MV-4-11 (cell line): ENCODE data around the gene ALPL.

ENCODE experiments used
- DNase-seq: peaks from one replicate; lab custom pipeline; 2025; lab: John Stamatoyannopoulos, UW

ALPL gene

DNA sequence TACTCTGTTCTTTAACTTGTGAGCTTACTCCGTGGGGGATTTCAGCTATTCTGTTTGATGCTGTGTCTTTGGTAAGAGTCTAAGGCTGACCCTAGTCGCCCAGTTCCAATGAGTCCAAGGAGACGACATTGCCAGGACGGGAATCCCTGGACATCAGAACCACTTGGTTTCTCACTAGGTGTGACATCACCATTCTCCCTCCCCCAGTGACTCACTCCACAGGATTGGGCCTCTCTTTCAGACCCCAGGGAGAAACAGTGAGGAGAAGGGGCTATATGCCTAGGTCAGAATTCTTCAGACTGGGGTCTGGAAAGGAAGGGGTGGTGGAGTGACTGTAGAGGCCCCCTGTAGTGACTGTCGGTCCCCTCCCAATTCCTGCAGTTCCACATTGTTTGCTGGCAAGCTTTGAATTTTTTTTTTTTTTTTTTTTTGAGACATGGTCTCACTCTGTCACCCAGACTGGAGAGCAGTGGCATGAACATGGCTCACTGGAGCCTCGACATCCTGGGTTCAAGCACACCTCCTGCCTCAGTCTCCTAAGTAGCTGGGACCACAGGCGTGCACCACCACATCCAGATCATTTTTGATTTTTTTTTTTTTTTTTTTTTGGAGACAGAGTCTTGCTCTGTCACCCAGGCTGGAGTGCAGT lies 21.3 kb downstream of the ALPL start:
- DNase-seq = no peak

DNA sequence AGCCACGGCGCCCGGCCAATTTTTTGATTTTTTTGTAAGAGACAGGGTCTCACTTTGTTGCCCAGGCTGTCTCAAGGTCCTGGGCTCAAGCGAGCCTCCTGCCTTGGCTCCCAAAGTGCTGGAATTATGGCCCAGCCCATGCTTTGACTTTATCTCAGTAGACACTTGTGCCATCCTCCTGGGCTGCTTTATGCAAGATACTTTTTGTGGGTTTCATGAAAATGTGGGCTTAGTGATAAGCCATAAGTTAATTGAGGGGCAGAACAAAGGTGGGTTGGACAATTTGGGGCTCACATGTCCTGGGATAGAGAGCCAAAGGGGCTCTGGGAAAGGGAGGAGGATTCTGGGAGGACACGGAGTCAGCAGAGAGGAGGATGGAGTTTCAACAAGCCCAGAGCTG lies 22.0 kb downstream of the ALPL start:
- no peak for DNase-seq

DNA sequence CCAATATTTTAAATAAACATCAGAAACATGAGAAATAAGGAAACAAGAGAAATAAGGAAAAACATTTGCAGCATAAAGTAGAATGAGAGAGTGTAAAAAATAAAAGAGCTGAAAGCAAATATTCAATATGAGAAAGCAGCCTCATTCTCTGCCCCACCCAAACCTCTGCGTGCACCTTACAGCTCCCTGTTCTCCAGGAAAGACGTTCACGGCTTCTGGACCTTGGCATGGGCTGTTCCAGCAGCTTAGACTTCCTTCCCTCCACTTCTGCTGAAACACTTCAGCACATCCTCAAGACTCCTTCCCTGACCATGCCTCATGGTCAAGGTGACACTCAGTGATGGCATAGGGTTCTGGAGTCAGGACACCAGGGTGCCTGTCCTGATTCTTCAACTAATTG lies 23.3 kb downstream of the ALPL start:
- DNase-seq = no peak

DNA sequence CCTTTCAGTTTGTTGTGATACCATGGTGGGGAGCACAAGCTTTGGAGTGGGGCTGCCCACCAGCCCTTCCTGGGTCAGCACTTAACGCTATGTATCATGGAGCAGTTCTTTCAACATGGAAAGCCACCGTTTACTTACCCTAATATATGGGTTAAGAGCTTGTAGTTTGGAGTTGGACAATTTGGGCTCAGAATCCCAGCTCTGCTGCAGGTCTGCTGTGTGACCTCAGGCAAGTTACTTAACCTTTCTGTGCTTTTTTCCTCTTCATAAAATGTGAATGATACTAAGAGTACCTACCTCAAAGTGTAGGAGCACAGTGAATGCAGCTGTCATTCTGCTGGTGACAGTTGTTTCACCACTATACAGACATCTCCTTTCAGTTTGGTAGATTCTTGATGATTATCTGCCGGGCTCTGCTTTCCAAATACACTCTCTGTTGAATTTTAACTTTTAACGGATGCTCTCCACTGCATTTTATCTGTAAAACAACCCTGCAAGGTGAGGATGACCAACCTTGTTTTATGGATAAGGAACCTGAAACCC lies 23.8 kb downstream of the ALPL start:
- DNase-seq = no peak

DNA sequence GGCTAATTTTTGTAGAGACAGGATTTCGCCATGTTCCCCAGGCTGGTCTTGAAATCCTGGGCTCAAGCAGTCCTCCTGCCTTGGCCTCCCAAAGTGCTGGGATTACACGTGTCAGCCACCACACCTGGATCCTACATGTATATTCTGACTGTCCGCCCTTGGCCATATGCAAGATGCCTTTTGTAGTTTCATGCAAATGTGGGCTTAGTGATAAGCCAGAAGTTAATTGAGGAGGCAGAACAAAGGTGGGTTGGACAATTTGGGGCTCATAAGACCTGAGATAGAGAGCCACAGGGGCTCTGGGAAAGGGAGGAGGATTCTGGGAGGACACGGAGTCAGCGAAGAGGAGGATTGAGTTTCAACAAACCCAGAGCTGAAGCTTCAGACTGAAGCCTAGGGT lies 24.9 kb downstream of the ALPL start:
- DNase-seq = no peak

DNA sequence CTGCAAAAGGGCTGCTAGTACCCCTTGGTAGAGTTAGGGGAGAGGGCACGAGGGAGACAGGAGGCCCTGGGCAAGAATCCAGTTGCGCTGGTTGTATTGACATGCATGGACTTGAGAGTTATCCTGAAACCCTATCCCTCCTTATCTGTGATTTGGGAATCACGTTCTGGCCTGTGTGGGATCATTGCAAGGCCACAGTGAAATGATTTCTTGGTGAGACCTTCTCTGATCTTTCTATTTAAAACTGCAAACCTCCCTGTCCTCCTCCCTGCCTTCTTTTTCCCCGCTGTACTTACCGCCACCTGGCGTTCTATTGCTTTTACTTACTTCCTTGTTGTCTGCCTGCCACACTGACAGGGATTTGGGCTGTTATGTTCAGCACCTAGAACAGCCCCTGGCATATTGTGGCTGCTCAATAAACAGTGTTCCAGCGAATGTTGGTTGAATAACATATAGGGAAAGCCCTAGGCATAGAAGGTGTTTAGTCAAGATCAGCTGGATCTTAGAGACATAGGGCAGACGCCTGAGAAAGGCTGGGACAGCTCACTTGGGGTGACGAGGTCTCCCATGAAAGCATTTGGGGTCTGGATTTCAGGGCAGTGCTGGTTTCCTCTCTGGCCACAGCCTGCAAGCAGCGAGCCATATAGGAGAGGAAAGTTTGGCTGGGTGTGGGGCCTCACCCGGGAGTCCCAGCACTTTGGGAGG lies 25.6 kb downstream of the ALPL start:
- peak; percentile 57 for DNase-seq

DNA sequence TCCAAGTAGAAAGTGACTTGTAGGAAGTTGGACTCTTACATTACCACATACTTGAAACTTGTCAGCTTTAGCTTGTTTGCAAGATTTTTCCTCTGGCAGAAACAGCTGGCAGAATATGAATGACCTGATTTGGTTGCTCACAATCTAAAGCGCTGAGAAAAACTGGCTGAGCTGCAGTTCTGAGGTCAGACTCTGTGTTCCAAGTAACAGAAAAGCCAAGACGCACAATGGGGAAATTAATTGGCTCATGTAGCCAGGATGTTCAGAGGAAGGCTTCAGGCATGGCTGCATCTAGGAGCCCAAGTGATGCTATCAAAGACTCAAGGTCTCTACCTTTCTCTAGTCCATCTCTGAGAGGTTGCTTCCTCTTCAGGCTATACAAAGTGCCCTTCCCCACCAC lies 27.0 kb downstream of the ALPL start:
- no peak for DNase-seq

DNA sequence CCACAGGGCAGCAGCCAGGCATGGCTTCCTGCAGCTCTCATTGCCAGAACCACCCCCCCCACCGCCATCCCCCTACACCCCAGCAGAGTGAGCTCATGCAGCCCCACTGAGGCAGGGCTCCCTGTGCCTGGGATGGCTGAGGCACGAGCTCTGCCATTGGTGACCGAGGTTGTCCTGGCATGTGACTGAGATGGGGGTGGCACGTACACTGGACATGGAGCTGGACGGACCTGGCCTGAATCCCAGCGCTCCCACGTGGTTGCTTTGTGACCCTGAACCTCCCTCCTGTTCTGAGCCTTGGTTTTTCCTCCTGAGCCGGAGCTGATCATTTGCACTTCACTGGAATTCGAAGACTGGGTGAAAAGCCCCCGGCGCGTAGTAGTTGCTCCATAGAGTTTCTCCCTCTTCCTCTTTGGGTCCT lies 28.3 kb downstream of the ALPL start:
- no peak for DNase-seq

DNA sequence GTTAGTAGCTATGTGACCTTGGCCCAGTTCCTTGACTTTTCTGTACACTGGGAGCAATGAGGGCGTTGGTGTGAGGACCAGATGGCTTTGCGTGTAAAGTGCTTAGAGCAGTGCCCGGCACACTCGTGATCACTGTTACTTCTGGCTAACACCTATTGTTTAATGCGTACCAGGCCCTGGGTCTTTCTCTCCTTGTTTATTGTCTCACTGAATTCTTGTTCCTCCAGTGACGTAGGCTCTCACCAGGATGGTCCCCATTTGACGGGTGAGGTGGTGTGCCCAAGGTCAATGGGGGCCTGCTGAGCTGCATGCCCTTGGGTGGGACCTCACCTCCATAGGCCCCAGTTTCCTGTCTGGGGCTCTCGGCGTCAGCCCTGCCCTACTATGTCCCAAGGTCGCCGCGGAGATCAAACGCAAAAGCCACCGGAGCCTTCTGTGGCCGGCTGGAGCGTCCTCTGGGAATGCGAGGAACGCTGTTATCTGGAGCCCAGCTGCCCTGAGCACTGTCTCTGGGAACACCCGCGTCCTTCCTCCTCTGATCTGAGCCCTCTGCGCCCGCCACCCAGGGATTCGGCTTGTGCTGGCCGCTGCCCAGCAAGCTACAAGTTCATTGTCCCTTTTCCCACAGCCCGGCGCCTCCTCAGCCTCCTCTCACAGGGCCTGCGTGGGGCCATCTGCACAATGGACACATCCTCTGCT lies 28.9 kb downstream of the ALPL start:
- DNase-seq = no peak

DNA sequence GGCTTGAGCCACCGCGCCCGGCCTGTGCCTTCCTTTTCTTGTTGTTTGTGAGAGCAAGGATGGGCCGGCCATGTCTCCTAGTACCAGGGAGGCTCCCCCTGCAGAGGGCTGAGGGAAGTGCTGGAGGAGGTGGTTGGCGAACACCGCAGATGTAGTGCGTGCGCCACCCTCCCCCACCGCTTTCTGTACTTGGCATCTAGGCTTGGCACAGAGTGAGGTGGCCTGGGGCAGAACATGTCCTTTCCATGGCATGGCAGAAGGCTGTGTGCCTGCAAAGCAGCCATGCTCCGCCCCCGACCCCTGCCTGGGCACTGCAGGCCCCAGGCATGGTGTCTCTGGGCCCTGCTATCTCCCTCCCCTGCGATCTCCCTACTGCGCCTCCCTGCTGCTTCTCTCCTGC lies 30.7 kb downstream of the ALPL start:
- DNase-seq = peak; percentile 7

DNA sequence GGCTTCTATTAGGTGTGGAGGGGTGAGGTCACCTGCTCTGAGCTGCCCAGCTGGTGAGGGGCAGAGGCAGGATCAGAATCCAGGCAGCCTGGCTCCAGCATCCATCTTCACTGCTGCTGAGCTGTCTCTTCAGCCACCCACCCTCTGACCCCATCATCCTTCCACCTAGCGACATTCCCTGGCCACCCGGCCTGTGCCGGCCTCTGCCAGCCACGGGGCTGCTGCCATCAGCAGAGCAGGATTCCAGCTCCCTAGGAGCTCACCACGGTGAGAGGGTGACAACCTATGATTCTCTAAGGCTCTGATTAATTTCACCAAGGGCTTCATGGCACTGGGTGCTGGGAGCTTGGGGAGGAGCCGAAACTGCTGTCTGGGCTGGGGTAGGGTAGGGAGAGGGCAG lies 32.1 kb downstream of the ALPL start:
- DNase-seq = no peak

DNA sequence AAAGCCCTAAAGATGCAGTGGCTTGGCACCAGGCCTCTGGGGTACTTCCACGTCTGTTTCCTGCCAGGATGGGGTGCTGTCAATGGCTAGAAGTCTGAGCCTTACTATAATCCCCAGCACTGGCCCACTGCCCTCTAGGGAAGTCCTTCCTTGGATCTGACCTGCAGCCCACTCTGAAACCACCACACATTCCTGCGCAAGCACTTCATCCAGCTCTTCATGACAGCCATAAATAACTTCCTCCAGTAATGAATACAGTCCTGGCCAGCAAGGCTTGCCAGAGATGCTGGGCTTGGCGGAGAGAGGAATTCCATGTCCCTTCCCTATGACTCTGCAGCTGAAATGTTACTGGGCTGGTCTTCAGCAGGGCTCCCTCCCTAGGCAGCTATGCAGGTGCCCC lies 32.6 kb downstream of the ALPL start:
- DNase-seq = no peak

DNA sequence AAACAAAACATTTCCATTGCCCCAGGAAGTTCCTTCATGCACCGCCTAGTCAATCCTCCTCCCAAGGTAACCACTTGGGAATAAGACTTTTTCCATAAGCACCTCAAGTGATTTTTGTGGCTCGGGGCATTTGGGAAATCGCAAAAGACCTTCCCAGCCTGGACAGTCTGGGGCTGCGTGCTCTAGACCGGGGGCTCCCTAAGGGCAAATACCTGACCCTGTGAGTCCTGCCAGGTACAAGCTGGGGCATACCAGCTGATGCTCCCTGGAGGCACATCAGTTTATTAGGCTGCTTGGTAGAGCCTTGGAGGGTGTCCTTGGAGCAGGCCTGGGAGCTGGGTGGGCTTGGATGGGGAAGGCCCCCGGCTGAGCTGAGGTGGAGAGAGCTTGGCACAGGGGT lies 34.4 kb downstream of the ALPL start:
- DNase-seq = no peak

DNA sequence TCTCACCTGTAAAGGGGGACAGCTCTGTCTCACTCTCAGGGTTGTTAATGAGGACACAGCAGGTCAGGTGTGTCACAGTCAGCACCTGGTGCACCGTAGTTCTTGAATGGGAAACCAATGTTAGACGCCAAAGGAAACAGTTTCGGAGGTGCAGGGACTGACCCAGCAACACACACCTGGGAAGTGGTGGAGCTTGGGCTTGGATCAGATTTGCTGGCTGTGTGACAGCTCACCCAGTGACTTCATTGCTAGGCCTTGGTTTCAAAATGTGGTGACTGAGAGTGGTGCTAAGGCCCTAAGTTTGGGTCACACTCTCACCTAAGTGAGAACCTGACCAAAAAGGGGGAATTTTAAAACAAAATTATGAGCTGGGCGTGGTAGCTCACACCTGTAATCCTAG lies 34.9 kb downstream of the ALPL start:
- DNase-seq = no peak

DNA sequence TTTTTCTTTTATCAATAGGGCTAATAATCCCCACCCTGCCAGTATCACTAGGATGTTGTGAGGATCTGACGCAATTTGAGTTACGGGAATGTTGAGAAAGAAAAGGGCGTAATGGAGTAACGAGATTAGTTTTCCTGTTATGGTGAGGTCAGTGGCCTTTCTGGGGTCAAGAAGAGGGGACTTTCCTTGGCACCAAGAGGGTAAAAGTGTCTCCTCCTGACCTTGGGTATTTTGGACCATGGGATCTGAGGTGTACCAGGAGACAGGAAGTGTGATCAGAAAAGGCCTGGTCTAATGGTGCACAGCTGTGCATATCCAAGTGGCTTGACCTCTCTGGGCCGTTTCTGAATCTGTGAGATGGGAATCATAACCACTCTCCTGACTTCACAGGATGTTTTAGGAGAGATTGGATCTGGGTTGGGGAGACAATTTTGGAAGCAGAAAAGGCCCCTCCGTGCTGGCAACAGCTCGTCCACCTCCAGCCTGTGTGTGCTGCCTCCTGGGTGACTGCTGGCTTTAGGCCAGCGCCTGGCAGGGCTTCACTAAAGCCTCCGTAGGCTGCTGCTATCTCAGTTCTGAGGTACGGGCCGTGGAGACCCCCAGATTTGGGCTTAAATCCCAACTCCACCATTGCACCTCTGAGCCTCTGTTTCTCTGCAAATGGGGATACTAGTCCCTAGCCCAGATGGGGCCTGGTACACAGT lies 37.1 kb downstream of the ALPL start:
- DNase-seq = no peak

DNA sequence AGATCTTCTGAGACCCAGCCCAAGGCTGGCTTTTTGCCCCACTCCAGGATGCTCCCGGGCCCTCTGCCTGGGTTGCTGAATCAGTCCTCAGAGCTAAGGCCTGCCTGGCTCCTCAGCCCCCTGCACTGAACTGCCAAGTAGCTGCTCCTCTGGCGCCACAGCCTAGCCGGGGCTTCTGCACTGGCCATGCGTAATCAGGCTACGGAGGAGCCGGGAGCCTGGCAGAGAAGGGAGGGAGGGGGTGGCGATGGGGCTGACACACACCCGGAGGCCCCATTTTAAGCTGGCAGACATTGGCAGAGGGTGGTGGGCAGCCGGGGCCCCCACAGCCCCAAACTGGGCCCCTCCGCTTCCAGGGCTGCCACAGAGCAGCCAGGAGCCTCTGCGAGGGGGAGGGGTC lies 38.7 kb downstream of the ALPL start:
- DNase-seq = no peak

DNA sequence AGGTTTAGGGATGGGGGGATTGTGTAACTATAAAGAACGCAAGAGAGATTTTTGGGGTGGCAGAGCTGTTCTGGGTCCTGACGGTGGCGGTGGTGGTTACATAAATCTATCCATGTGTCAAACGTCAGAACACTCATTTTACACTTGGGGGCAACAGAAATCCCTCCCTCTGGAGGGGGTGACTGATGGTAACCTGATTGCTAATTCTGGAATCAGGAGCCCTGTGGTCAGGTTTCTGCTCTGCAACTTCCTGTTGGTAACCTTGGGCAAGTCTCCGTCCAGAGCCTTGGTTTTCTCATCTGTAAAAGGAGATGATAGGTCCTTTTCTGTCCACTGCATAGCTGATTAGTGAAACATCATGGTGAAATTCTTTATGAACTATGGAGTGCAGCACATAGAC lies 40.9 kb downstream of the ALPL start:
- DNase-seq = peak; percentile 58

DNA sequence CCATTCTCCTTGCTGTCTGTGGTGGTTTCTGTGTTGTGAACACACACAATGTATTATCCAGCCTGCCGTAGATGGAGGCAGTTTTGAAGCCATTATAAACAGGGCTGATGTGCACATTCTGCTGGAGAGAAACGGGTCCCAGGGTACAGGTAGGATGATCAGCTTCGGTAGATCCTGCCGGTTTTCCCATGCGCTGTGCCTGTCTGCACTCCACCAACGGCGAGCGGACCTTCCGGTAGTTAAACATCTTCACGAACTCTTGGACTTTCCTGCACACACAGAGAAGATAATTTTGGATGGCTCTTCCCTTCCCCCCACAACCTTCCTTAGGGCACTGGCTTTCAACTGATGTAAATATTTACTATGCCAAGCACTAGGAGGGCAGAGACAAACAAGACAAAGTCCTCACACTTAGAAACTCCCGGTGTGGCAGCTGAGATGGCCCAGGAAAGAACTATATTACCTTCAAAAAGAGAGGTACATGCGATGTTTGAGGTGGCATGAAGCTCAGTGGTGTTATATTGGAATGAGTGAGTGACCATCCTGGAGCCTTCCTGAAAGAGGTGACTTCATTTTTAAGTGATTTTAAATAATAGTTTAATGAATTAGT lies 41.7 kb downstream of the ALPL start:
- DNase-seq = no peak

DNA sequence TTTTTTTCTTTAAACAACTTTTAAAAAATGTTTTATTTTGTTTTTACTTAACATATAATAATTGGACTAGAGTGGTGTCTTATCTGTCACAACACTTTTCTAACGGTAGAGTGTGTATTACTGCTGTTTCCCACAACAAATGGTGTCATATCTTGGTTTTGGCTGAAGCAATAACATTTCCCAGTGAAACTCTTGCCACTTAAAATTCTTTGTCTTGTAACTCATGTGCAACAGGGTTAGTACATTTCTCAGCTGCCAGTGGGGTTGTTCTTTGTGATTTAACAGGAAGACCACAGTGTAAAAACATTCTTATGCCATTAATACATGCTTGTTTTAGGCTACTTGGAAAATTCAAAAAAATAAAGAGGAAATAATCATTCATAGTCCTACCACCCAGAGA lies 43.5 kb downstream of the ALPL start:
- peak; percentile 90 for DNase-seq

DNA sequence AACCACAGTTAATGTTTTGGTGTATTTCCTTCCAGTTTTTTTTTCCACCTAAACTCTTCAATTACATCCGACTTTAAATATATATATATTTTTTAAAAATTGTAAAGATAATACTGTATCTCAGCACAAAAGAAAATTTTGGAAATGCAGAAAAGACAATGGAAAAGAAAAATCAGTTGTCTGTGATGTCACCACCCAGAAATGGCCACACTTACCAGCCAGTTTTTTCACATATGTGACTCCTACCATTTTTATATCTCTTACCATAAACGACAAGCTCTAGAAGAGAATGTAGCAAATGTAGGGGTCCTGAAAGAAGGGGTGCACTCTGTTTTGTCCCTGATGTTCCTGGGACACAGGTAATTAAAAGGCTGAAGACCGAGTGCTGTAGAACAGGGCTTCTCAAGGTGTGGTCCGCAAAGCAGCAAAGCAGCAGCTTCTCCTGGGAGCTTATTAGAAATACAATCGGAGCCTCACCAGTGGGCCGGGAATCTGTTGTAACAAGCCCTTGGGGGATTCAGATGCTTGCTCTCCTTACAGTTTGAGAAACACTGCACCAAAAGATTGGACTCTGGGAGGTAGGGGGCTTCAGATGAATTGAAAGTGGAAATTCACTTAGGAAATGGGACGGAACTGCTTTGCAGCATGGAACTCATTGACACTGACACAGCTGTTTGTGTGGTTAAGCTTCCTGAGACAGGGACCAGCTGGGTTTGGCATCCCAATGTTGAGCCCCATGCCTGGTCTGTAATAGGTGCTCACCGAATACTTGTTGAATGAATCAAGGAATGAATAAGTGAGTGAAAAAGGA lies 44.1 kb downstream of the ALPL start:
- DNase-seq = no peak
